GM21360 (cell line): Measurements from ENCODE around the gene KRT27.
"Not testable (repeated sequence)": the region's sequence is repeated elsewhere in the genome, so short reads cannot be mapped to it uniquely, and the experiment has no call there.

ENCODE experiments used
- ATAC-seq: cut with Tn5 transposase; IDR thresholded peaks from one replicate; pipeline ENCODE4 v1.9.1; 2021; ENCODE audit warnings: mild to moderate bottlenecking, moderate library complexity; ENCODE audit not compliant: unreplicated experiment

Gene KRT27

DNA sequence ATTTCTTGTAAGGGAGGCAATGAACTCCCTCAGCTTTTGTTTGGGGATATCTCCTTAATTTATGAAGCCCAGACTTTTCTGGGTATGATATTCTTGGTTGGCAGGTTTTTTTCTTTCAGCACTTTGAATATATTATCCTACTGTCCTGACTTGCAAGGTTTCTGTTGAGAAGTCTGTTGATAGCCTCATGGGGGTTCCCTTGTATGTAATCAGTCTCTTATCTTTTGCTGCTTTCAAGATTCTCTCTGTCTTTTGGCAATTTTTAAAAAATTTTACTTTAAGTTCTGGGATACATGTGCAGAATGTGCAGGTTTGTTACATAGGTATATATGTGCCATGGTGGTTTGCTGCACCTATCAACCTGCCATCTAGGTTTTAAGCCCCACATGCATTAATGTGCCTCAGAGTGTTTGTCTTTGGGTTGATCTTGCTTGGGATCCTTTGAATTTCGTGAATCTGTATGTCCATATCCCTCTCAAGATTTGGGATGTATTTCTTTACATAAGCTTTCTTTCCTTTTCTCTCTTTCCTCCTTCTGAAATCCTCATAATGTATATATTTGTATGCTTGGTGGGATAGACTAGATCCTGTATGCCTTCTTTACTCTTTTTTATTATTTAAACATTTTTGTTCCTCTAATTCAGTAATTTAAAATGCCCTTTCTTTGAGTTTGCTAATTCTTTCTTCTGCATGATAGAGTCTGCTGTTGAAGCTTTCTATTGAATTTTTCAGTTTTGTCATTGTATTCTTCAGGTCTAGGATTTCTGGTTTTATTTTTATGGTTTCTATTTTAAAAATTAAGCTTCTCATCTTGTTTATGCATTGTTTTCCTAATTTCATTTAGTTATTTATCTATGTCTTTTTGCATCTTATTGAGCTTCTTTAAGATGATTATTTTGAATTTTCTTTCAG lies 22.0 kb downstream of the KRT27 start:
- ATAC-seq: no peak

- no peak for ATAC-seq
Observed at GRCh38 chr17:40755231-40755630, 27.1 kb downstream of the KRT27 start, which contains the start of gene KRT25. Gene KRT25 (minus strand): TSS chr17:40755331. CDS start chr17:40755271, 60 bp downstream.

GRCh38 chr17:40753804-40754203 lies 28.5 kb downstream of the KRT27 start:
- ATAC-seq: no peak

DNA sequence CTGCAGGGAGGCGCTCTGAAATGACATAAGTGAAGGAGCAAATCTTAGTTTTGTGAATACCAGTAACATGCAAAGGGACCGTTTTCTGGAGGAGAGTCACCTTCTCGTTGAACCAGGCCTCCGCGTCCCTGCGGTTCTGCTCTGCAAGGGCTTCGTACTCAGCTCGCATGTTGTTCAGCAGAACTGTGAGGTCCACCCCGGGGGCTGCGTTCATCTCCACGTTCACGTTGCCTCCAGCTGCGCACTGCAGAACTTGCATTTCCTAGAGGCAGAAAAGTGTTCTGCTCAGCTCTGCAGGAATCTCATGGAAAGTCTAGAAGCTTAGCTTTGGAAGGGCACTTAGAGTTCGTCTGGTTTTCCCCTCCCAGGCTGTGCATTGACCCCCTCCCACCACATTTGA lies 31.3 kb downstream of the KRT27 start:
- ATAC-seq: no peak

GRCh38 chr17:40750391-40750790 lies 32.0 kb downstream of the KRT27 start:
- no peak for ATAC-seq

DNA sequence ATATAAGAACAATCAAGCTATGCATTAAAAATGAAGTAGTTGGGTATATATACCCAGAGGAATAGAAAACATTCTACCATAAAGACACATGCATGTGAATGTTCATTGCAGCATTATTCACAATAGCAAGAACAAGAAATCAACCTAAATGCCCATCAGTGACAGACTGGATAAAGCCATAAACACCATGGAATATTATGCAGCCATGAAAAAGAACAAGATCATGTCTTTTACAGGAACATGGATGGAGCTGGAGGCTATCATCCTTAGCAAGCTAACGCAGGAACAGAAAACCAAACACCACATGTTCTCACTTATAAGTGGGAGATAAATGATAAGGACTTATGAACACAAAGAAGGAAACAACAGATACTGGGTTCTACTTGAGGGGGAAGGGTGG lies 33.7 kb downstream of the KRT27 start:
- ATAC-seq: not testable (repeated sequence)

DNA sequence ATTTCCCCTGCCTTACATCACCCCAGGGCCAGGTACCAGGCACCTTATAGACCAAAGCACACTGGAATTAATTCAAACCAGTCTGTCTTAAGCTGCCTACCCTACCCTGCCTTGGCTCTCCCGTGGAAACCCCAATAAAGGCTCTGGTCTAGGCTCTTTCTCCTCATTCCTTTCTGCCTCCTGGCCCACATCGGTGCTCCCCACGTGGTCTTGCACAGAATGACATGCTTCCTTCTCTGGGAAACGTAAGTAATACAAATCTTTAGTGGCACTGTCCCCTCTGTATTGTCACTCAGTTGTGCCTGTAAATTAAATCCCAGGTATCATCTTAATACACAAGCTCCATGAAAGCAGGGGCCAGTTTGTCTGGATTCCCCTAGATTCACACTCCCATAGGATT lies 43.8 kb downstream of the KRT27 start:
- ATAC-seq: no peak

- ATAC-seq: no peak
Observed at GRCh38 chr17:40735016-40735415, 47.3 kb downstream of the KRT27 start.

- ATAC-seq: no peak
Observed at GRCh38 chr17:40734018-40734417, 48.3 kb downstream of the KRT27 start.

DNA sequence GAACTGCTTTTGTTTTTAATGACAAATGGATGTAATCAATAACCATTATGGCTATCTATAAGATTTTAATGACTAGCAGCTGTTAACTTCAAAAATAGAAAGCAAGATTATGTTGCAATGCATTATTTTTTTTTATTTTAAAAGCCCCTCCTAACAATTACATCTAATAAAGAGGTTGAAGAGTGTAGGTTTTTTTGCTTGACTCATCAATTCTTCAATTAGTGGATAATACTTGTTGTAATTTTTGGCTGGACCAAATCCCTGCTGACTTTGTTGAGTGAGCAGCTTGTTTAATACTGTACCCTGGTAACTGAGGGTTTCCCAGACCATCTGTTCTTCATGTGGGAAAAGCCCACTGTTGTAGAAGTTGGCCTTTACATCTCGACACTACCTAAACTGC lies 51.4 kb downstream of the KRT27 start:
- ATAC-seq: no peak

DNA sequence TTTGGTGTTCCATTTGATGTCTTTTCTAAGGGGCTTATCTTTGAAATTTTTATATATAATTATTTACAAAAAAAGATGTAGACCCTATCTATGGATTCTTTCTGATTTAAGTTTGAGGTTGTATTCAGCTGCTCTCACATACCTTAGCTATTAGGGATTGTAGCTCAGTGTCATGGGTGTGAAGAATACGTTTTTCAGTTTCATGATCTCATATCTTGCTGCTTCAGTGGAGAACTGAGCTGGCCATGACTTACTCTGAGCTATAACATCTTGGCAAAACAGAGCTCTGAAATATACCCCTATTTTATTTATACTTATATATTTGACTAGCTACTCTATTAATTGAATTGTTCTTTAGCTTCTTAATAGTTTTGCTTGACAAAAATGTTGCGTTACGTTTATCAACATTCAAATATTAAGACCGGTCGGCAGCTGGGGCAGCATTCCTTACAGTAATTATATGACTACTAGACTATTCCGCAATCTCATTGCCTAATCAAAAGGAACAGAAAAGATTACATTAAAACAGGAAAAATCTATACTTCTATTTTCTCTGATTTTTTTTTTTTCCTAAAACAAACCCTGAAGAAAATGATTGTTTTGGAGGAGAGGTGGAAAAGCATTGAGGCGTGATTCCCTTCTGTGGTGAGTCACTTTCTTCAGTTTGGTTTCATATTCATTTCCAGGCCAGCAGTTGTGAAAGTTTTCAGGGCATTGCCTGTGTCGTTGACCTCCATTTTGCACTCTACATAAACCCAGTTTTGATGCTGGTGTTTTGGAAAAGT lies 54.7 kb downstream of the KRT27 start:
- ATAC-seq: no peak

DNA sequence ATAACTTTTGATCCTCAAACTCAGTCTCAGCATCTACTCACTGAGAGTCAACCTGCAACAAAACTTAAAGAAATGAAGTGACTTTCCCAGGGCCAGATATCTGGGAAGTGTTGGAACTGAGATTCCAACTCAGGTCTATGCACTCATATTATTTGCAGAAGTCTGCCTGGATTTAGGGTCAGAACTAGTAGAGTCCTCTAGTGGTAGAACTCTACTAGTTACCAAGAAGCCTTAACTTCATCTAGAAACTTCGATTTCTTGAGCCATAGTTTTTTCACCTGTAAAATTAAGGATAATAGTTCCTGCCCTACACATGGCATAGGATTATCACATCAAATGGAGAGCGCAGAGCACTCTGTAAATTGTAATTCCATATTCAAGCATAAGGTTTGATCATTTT lies 55.4 kb downstream of the KRT27 start:
- ATAC-seq: no peak
